HepG2 (cell line): ENCODE measurements around the gene FRMD1. TPM values are rescaled to one million over a fixed set of nuclear protein-coding genes. Genes with fewer than 3 reads are reported as not detected.

Experiments used
- AGO1 ChIP-seq: fragments of 200-400 bp; formaldehyde crosslinking; IDR thresholded peaks from 2 replicates; pipeline ENCODE4 v1.6.1; 2017; ENCODE audit warnings: mild to moderate bottlenecking, low read depth, low read length, moderate library complexity; ENCODE audit not compliant: poor library complexity, severe bottlenecking
- CCAR2 ChIP-seq: fragments of 200-400 bp; formaldehyde crosslinking; optimal IDR thresholded peaks from 2 replicates; pipeline ENCODE3; 2018; ENCODE audit warnings: low read depth, mild to moderate bottlenecking, low read length, moderate library complexity
- CERS6 ChIP-seq: sonication (generic); formaldehyde crosslinking; IDR thresholded peaks from 2 replicates; pipeline ENCODE4 v1.5.0; 2020; ENCODE audit warnings: missing genetic modification reagents
- CSRNP1 ChIP-seq: sonication (generic); formaldehyde crosslinking; IDR thresholded peaks from 2 replicates; pipeline ENCODE4 v1.8.1; 2023; ENCODE audit warnings: mild to moderate bottlenecking, missing genetic modification reagents
- HOXA3 ChIP-seq: sonication (generic); formaldehyde crosslinking; IDR thresholded peaks from 2 replicates; pipeline ENCODE4 v1.5.0; 2020; ENCODE audit warnings: missing genetic modification reagents
- HOXA9 ChIP-seq: sonication (generic); formaldehyde crosslinking; IDR thresholded peaks from 2 replicates; pipeline ENCODE4 v1.8.1; 2022; ENCODE audit warnings: missing genetic modification reagents, mild to moderate bottlenecking, moderate library complexity, borderline replicate concordance
- MTA3 ChIP-seq: sonication (generic); formaldehyde crosslinking; IDR thresholded peaks from 2 replicates; pipeline ENCODE4 v1.4.0; 2020; ENCODE audit warnings: missing genetic modification reagents
- MXI1 ChIP-seq: IDR thresholded peaks from 3 replicates; pipeline ENCODE4 v1.6.1; 2012; ENCODE audit warnings: low read depth, low read length, inconsistent platforms, borderline replicate concordance
- NFE2L1 ChIP-seq: sonication (generic); formaldehyde crosslinking; IDR thresholded peaks from 2 replicates; pipeline ENCODE4 v1.4.0; 2020; ENCODE audit warnings: missing genetic modification reagents, mild to moderate bottlenecking, borderline replicate concordance
- NKX3-1 ChIP-seq: sonication (generic); formaldehyde crosslinking; IDR thresholded peaks from 2 replicates; pipeline ENCODE4 v1.5.0; 2020; ENCODE audit warnings: missing genetic modification reagents
- RCOR2 ChIP-seq: IDR thresholded peaks from 2 replicates; pipeline ENCODE4 v1.6.1; 2016; ENCODE audit warnings: missing biosample characterization, missing genetic modification reagents
- RELA ChIP-seq: sonication (generic); formaldehyde crosslinking; IDR thresholded peaks from 2 replicates; pipeline ENCODE4 v1.4.0; 2020; ENCODE audit warnings: missing genetic modification reagents
- RFX1 ChIP-seq: fragments of 450-650 bp; IDR thresholded peaks from 2 replicates; pipeline ENCODE4 v1.6.1; 2017
- SIN3B ChIP-seq: fragments of 150-350 bp; IDR thresholded peaks from 2 replicates; pipeline ENCODE4 v1.6.1; 2014; ENCODE audit warnings: low read length
- TBP ChIP-seq: sonication (generic); formaldehyde crosslinking; IDR thresholded peaks from 2 replicates; pipeline ENCODE4 v1.5.0; 2020; ENCODE audit warnings: missing genetic modification reagents
- TMF1 ChIP-seq: sonication (generic); formaldehyde crosslinking; IDR thresholded peaks from 2 replicates; pipeline ENCODE4 v1.8.1; 2022; ENCODE audit warnings: low read depth, missing genetic modification reagents
- ZC3H4 ChIP-seq: sonication (generic); formaldehyde crosslinking; IDR thresholded peaks from 2 replicates; pipeline ENCODE4 v1.4.0; 2020; ENCODE audit warnings: missing genetic modification reagents, borderline replicate concordance
- ZMYM2 ChIP-seq: sonication (generic); formaldehyde crosslinking; IDR thresholded peaks from 2 replicates; pipeline ENCODE4 v1.8.0; 2022; ENCODE audit warnings: mild to moderate bottlenecking, missing genetic modification reagents
- ZNF256 ChIP-seq: sonication (generic); formaldehyde crosslinking; conservative IDR thresholded peaks from 2 replicates; pipeline ENCODE4 v1.4.0; 2020; ENCODE audit warnings: missing genetic modification reagents
- ZNF264 ChIP-seq: sonication (generic); formaldehyde crosslinking; IDR thresholded peaks from 2 replicates; pipeline ENCODE4 v1.4.0; 2020; ENCODE audit warnings: missing genetic modification reagents
- ZNF362 ChIP-seq: sonication (generic); formaldehyde crosslinking; IDR thresholded peaks from 2 replicates; pipeline ENCODE4 v1.4.0; 2020; ENCODE audit warnings: missing genetic modification reagents, mild to moderate bottlenecking, borderline replicate concordance
- ZNF558 ChIP-seq: sonication (generic); formaldehyde crosslinking; IDR thresholded peaks from 2 replicates; pipeline ENCODE4 v1.9.0; 2022; ENCODE audit warnings: mild to moderate bottlenecking, missing genetic modification reagents, borderline replicate concordance
- ZNF614 ChIP-seq: IDR thresholded peaks from 2 replicates; pipeline ENCODE4 v1.6.1; 2018; ENCODE audit warnings: missing biosample characterization, missing genetic modification reagents, inconsistent platforms, borderline replicate concordance
- ZNF629 ChIP-seq: sonication (generic); formaldehyde crosslinking; conservative IDR thresholded peaks from 2 replicates; pipeline ENCODE4 v1.5.0; 2020; ENCODE audit warnings: missing genetic modification reagents
- ZNF766 ChIP-seq: sonication (generic); formaldehyde crosslinking; IDR thresholded peaks from 2 replicates; pipeline ENCODE4 v1.5.0; 2020; ENCODE audit warnings: missing genetic modification reagents, borderline replicate concordance
- ZNF775 ChIP-seq: sonication (generic); formaldehyde crosslinking; IDR thresholded peaks from 2 replicates; pipeline ENCODE4 v1.4.0; 2020; ENCODE audit warnings: missing genetic modification reagents, mild to moderate bottlenecking, moderate library complexity, borderline replicate concordance
- polyA plus RNA-seq, 8 experiments: library from polyadenylated mRNA; depleted of rRNA in 3 of 8; stranded (reverse) in 7 of 8; unstranded in 1 of 8; fragments of >200 nt; fragmentation: Illumina TruSeq in 4 of 8; extraction: Trizol in 4 of 8; gene quantifications; 2 replicates each; pipeline versions ENCODE4 v1.2.1 to v1.2.3, GENCODE V29; 2011 to 2016; ENCODE audit warnings: low read depth in 4 of 8, missing spikeins in 1 of 8, mixed read lengths in 1 of 8; ENCODE audit not compliant: insufficient read depth in 1 of 8
- total RNA-seq, 5 experiments: library from RNA; depleted of rRNA; stranded (reverse); fragments of >200 nt; fragmentation: Illumina TruSeq; extraction: Trizol; gene quantifications; 2 replicates each; pipeline ENCODE4 v1.2.3, GENCODE V29; 2016; ENCODE audit warnings: low read depth in 1 of 5
- TF ChIP-seq, protein P1 (sequence below): sonication (generic); formaldehyde crosslinking; IDR thresholded peaks from 2 replicates; pipeline ENCODE4 v1.4.0; 2020; ENCODE audit warnings: missing genetic modification reagents

FRMD1 gene
- total and polyA plus RNA-seq, 2 of the 13 experiments (the other 11 are each of a cell fraction or from before 2014, with no cell fraction given) = 0.01 TPM; not detected in 1

DNA sequence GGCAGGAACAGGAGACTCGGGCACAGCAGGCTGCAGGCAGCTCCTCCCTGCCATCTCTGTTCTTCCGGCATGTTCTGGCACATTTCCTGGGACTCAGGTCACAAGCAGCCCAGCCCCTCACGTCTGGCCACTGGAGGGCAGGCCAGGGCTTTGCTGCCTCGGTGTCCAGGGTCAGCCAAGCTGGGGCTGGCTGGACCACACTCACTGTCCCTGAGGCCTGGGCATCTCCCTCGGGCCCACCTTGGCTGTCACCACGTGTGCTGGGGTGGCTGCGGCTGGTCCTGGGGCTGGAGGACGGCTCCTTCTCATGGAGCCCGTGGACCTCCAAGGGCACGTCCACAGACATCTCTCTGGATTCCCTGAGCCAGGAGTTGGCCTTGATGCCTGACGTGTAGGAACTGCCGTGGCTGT is 18.5 kb downstream of the FRMD1 start (continued):
- TF ChIP-seq CERS6 (CRISPR knock-in tag) (no peak), ZNF362 (CRISPR knock-in tag) (no peak), CCAR2 (no peak), ZNF264 (no peak), ZNF614 (CRISPR knock-in tag) (0 out of 2 replicates have a peak, but pooled peaks have one; percentile 19), NFE2L1 (CRISPR knock-in tag) (no peak), ZNF256 (CRISPR knock-in tag) (no peak), NKX3-1 (no peak), RELA (CRISPR knock-in tag) (no peak), CSRNP1 (CRISPR knock-in tag) (no peak), SIN3B (no peak), HOXA3 (0 out of 2 replicates have a peak, but pooled peaks have one; percentile 27), MTA3 (no peak), TMF1 (CRISPR knock-in tag) (no peak), AGO1 (peak; percentile 51), TBP (CRISPR knock-in tag) (no peak), HOXA9 (CRISPR knock-in tag) (no peak), MXI1 (no peak), ZNF629 (CRISPR knock-in tag) (no peak), RFX1 (no peak), ZNF775 (CRISPR knock-in tag) (no peak), RCOR2 (CRISPR knock-in tag) (no peak), ZNF766 (no peak), ZC3H4 (CRISPR knock-in tag) (no peak), ZNF558 (CRISPR knock-in tag) (no peak), ZMYM2 (no peak)
- TF ChIP-seq, protein P1, sequence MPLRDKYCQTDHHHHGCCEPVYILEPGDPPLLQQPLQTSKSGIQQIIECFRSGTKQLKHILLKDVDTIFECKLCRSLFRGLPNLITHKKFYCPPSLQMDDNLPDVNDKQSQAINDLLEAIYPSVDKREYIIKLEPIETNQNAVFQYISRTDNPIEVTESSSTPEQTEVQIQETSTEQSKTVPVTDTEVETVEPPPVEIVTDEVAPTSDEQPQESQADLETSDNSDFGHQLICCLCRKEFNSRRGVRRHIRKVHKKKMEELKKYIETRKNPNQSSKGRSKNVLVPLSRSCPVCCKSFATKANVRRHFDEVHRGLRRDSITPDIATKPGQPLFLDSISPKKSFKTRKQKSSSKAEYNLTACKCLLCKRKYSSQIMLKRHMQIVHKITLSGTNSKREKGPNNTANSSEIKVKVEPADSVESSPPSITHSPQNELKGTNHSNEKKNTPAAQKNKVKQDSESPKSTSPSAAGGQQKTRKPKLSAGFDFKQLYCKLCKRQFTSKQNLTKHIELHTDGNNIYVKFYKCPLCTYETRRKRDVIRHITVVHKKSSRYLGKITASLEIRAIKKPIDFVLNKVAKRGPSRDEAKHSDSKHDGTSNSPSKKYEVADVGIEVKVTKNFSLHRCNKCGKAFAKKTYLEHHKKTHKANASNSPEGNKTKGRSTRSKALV = no peak
